ENCODE measurements around the gene FGF3.

Gene FGF3

DNA sequence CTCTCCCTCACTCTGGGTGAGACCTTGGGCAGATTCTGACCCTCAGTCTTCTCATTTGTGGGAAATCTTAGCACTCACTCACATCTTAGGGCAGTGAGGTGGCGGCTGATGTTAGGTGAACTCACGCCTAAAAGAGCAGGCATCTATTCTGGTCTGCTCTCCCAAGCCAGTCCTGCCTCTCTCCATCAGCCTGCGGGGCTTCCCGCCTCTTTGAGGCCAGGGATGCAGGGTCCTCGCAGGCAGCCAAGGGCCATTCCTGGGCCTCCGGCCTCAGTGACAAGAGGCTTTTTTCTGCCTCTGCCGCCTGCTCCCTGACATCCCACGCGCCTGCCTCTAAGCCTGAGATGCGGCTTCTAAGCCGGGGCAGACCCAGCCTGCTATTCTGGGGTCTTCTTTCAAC lies 30.3 kb downstream of the FGF3 start:
- no peak overlapping the region for H3K4me3 ChIP-seq (ENCODE audit: control insufficient read depth, low read depth, low read length)
- no peak for DNase-seq (ENCODE audit: low read depth)
- TF ChIP-seq, protein P1, sequence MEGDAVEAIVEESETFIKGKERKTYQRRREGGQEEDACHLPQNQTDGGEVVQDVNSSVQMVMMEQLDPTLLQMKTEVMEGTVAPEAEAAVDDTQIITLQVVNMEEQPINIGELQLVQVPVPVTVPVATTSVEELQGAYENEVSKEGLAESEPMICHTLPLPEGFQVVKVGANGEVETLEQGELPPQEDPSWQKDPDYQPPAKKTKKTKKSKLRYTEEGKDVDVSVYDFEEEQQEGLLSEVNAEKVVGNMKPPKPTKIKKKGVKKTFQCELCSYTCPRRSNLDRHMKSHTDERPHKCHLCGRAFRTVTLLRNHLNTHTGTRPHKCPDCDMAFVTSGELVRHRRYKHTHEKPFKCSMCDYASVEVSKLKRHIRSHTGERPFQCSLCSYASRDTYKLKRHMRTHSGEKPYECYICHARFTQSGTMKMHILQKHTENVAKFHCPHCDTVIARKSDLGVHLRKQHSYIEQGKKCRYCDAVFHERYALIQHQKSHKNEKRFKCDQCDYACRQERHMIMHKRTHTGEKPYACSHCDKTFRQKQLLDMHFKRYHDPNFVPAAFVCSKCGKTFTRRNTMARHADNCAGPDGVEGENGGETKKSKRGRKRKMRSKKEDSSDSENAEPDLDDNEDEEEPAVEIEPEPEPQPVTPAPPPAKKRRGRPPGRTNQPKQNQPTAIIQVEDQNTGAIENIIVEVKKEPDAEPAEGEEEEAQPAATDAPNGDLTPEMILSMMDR (conservative IDR thresholded peaks at IDR 0.05; ENCODE audit: control insufficient read depth, insufficient read depth, low read depth, low read length) = no peak

DNA sequence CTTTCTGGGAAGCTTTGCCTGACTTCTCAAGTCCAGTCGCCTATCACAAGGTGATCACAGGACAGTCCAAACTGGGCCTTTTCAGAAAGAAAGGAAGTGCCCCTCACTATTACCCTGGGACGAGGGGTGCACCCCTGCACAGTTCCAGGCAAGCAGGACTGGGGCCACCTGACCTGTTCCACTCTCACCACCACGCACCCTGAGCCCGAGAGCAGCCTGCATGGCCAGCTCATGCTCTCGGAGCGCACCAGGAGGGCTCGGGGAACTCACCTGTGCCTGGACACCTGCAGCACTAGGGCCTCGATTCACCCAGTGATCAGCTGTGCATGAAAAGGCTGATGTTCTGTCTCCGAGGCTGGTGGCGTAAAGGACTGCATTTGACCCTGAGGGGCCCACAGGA lies 31.3 kb downstream of the FGF3 start:
- H3K4me3 ChIP-seq (ENCODE audit: control insufficient read depth, low read depth, low read length) = no peak overlapping the region
- TF ChIP-seq, protein P1 (conservative IDR thresholded peaks at IDR 0.05; ENCODE audit: control insufficient read depth, insufficient read depth, low read depth, low read length) = no peak
- DNase-seq (ENCODE audit: low read depth) = no peak

DNA sequence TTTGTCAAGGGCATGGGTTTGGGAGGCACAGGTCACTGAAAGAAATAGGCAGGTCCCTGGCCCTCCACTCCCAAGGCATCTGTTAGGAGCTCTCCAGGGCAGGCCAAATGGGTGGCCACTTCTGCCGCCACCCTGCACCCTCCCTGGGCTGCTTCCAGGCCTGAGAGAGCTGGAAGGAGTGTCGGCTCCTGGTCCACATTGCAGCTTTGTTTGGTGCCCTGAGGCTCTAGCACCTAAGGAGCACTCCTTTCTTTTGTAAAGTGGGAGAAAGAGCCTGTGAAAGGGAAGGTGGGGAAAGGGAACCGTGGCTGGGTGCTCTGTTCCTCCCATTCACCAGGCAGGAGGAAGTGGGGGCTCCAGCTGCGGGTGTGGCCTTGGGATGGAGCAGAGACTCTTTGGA lies 31.8 kb downstream of the FGF3 start:
- TF ChIP-seq, protein P1 (conservative IDR thresholded peaks at IDR 0.05; ENCODE audit: control insufficient read depth, insufficient read depth, low read depth, low read length) = no peak
- DNase-seq (ENCODE audit: low read depth) = no peak
- H3K4me3 ChIP-seq (ENCODE audit: control insufficient read depth, low read depth, low read length) = no peak overlapping the region

DNA sequence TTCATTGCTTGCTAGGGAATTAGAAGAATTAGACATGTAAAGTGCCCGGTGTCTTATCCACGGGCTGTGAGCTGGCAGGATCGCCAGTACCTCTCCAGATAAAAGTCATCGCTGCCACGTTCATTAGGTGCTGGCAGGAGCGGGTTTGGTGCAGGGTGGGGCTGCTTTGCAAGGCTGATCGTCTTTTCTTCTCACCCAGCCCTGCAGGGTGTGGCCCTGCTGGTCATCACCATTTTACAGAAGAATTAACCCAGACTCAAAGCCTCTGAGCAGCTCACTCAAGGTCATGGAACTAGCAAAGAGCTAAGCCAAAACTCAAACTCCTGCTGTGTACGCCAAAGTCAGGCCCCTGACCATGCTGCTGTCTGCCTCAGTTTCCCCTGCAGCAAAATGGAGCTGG lies 38.0 kb downstream of the FGF3 start:
- DNase-seq (ENCODE audit: low read depth) = no peak
- TF ChIP-seq, protein P1 (conservative IDR thresholded peaks at IDR 0.05; ENCODE audit: control insufficient read depth, insufficient read depth, low read depth, low read length) = no peak
- H3K4me3 ChIP-seq (ENCODE audit: control insufficient read depth, low read depth, low read length) = no peak overlapping the region

DNA sequence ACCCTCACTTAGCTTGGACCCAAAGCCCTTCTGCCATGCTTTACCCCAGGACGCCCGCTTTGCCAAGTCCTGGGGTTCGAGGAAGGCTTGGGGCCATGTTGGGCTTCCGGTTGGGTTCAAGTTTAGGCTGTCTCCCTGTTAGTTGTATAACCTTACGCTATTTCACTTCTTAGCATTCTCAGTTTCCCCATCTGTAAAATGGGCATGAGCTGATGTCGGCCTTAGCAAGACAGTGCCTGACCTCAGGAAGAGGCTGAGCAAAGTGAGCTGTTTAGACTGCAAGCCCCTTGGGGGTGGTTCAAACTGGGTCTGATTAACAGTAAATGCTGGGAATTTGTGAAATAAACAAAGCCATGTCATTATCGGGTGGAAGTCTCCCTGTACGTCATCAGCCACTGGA lies 40.8 kb downstream of the FGF3 start:
- DNase-seq (ENCODE audit: low read depth) = no peak
- TF ChIP-seq, protein P1 (conservative IDR thresholded peaks at IDR 0.05; ENCODE audit: control insufficient read depth, insufficient read depth, low read depth, low read length) = no peak
- H3K4me3 ChIP-seq (ENCODE audit: control insufficient read depth, low read depth, low read length) = no peak overlapping the region

DNA sequence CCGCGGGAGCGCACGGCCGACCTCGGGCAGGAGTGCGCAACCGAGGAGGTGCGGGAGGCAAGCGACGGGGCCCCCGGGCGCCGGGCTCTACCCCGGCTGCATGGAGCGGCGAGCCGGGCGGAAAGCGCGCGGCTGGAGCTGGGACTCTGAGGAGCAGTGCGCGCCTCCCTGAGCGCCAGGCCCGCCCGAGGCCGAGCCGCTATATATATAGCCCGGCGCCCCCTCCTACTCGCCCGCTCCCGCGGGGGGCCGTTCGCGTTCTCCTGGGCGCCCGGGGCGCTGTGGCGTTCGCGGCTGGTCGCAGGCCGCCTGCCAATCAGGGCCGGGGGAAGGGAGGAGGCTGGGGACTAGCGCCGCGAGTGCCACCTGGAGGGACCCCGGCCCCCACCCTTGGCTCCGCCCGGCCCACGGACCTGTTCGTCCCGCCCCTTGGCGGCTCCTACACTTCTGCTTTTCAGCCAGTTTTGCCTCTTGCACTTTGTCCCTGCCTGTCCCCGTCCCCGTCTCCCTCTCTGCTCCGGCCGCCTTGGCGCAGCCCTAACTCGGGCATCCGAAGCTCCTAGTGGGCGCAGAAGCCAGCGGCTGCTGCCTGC lies 44.0 kb downstream of the FGF3 start, which contains the start of gene FGF4:
FGF4 (minus strand) TSS at position 179 of the 593 bp plus-strand sequence. CDS start 257 bp downstream, outside the sequence.
- no peak for DNase-seq (ENCODE audit: low read depth)
- H3K4me3 ChIP-seq (ENCODE audit: control insufficient read depth, low read depth, low read length) = no peak within 1 kb of the TSS
- TF ChIP-seq, protein P1 (conservative IDR thresholded peaks at IDR 0.05; ENCODE audit: control insufficient read depth, insufficient read depth, low read depth, low read length) = no peak
